SK-N-SH (cell line): ENCODE data around the gene CRIP1. TPM values are rescaled to one million over a fixed set of nuclear protein-coding genes. Genes with fewer than 3 reads are reported as not detected.

ENCODE experiments used
- CTCF ChIA-PET: fragments of 300-600, 350-600 bp; formaldehyde crosslinking; extraction: SDS; loops from one replicate; lab custom pipeline; 2021; lab: Yijun Ruan, JAX
- POLR2A ChIA-PET: fragments of 350-600 bp; sonication (Branson Sonifier 250); formaldehyde crosslinking; extraction: SDS; loops from one replicate; lab custom pipeline; 2020; ENCODE audit warnings: antibody characterized with exemption, inconsistent platforms; lab: Yijun Ruan, JAX
- DNase-seq: peaks from one replicate; pipeline ENCODE4 v3.0.0; 2012
- H2AFZ ChIP-seq: fragments of 200-600 bp; sonication (generic); 2 replicates; pipeline ENCODE4 v1.8.1; 2016; ENCODE audit warnings: antibody characterized with exemption, mild to moderate bottlenecking, low read depth
- H3F3A ChIP-seq: fragments of 200-600 bp; sonication (generic); replicated peaks from 2 replicates; pipeline ENCODE3; 2016; ENCODE audit warnings: antibody characterized with exemption, mild to moderate bottlenecking; ENCODE audit not compliant: insufficient read depth
- H3K27ac ChIP-seq, 2 experiments: fragments of 200-500 bp in 1 of 2; fragments of 200-600 bp in 1 of 2; sonication (Bioruptor generic) in 1 of 2; sonication (generic), shearing (Covaris generic) in 1 of 2; 2 replicates each; pipeline versions ENCODE4 v1.5.1 to v1.6.1; 2014 to 2016; ENCODE audit warnings: low read depth in 2 of 2, inconsistent platforms in 1 of 2, low read length in 1 of 2, mild to moderate bottlenecking in 1 of 2, mixed read lengths in 1 of 2
- H3K27me3 ChIP-seq: fragments of 200-600 bp; sonication (generic), shearing (Covaris generic); 2 replicates; pipeline ENCODE4 v1.6.1; 2016; ENCODE audit warnings: mixed run types; ENCODE audit not compliant: insufficient read depth
- H3K36me3 ChIP-seq, 2 experiments: fragments of 200-500 bp in 1 of 2; fragments of 200-600 bp in 1 of 2; sonication (Bioruptor generic) in 1 of 2; sonication (generic) in 1 of 2; replicated peaks in 1 of 2; 2 replicates each; pipeline versions ENCODE3 to v1.5.1; 2014 to 2016; ENCODE audit warnings: low read length in 1 of 2, mild to moderate bottlenecking in 1 of 2; ENCODE audit not compliant: insufficient read depth in 2 of 2, control insufficient read depth in 1 of 2
- H3K4me1 ChIP-seq, 2 experiments: fragments of 200-500 bp in 1 of 2; fragments of 200-600 bp in 1 of 2; sonication (Bioruptor generic) in 1 of 2; sonication (generic), shearing (Covaris generic) in 1 of 2; 2 replicates each; pipeline versions ENCODE4 v1.5.1 to v1.6.1; 2014 to 2016; ENCODE audit warnings: low read depth in 1 of 2, low read length in 1 of 2, mixed run types in 1 of 2; ENCODE audit not compliant: insufficient read depth in 2 of 2, control insufficient read depth in 1 of 2
- H3K4me2 ChIP-seq: fragments of 200-600 bp; sonication (generic), shearing (Covaris generic); 2 replicates; pipeline ENCODE4 v1.6.1; 2017; ENCODE audit warnings: mixed run types
- H3K4me3 ChIP-seq, 2 experiments: fragments of 200-500 bp in 1 of 2; fragments of 200-600 bp in 1 of 2; sonication (Bioruptor generic) in 1 of 2; sonication (generic), shearing (Covaris generic) in 1 of 2; 2 replicates each; pipeline versions ENCODE4 v1.5.1 to v1.8.1; 2014 to 2016; ENCODE audit warnings: low read depth in 2 of 2, inconsistent platforms in 1 of 2, low read length in 1 of 2, mild to moderate bottlenecking in 1 of 2, mixed read lengths in 1 of 2, moderate library complexity in 1 of 2
- H3K79me2 ChIP-seq: fragments of 200-600 bp; sonication (generic); 2 replicates; pipeline ENCODE4 v1.8.1; 2017; ENCODE audit warnings: mild to moderate bottlenecking; ENCODE audit not compliant: insufficient read depth
- H3K9ac ChIP-seq: fragments of 200-600 bp; sonication (generic); 2 replicates; pipeline ENCODE4 v1.6.1; 2017; ENCODE audit warnings: mixed run types
- H3K9me2 ChIP-seq: fragments of 200-600 bp; sonication (generic); 2 replicates; pipeline ENCODE4 v1.6.1; 2017; ENCODE audit warnings: mixed run types
- H3K9me3 ChIP-seq: fragments of 200-600 bp; sonication (generic); 2 replicates; pipeline ENCODE4 v1.6.1; 2017; ENCODE audit warnings: mixed run types, mild to moderate bottlenecking, moderate library complexity
- H4K20me1 ChIP-seq: fragments of 200-600 bp; sonication (generic); 2 replicates; pipeline ENCODE4 v1.6.1; 2017; ENCODE audit warnings: mild to moderate bottlenecking, mixed run types; ENCODE audit not compliant: insufficient read depth
- CHD2 ChIP-seq: fragments of 150-350 bp; IDR thresholded peaks from 2 replicates; pipeline ENCODE4 v1.6.1; 2018; ENCODE audit warnings: low read length; ENCODE audit not compliant: partially characterized antibody
- EP300 ChIP-seq, 2 experiments: IDR thresholded peaks; 2 replicates each; pipeline versions ENCODE4 v1.4.0 to v1.6.1; 2012; ENCODE audit warnings: borderline replicate concordance in 1 of 2, low read depth in 1 of 2, low read length in 1 of 2
- EZH2phosphoT487 ChIP-seq: fragments of 200-600 bp; sonication (generic); IDR thresholded peaks from 2 replicates; pipeline ENCODE4 v1.6.1; 2017; ENCODE audit warnings: low read depth, mixed run types, mild to moderate bottlenecking, antibody characterized with exemption, moderate library complexity, borderline replicate concordance
- FOXJ3 ChIP-seq: sonication (generic); formaldehyde crosslinking; IDR thresholded peaks from 2 replicates; pipeline ENCODE4 v1.5.1; 2020; ENCODE audit warnings: mild to moderate bottlenecking, missing genetic modification reagents
- FOXM1 ChIP-seq: IDR thresholded peaks from 2 replicates; pipeline ENCODE4 v1.4.0; 2012; ENCODE audit warnings: low read depth, mild to moderate bottlenecking
- GATA2 ChIP-seq: sonication (generic); formaldehyde crosslinking; IDR thresholded peaks from 2 replicates; pipeline ENCODE4 v1.5.0; 2020; ENCODE audit warnings: mild to moderate bottlenecking, missing genetic modification reagents
- IRF3 ChIP-seq: fragments of 150-350 bp; IDR thresholded peaks from 2 replicates; pipeline ENCODE4 v1.6.1; 2016; ENCODE audit warnings: mild to moderate bottlenecking, low read depth, low read length
- JUND ChIP-seq: IDR thresholded peaks from 2 replicates; pipeline ENCODE4 v1.4.0; 2012
- MXI1 ChIP-seq: IDR thresholded peaks from 2 replicates; pipeline ENCODE4 v1.6.1; 2012; ENCODE audit warnings: mild to moderate bottlenecking, low read depth, low read length, improper control_type of control experiment
- NFIC ChIP-seq: IDR thresholded peaks from 2 replicates; pipeline ENCODE4 v1.4.0; 2012; ENCODE audit warnings: borderline replicate concordance
- PBX3 ChIP-seq: IDR thresholded peaks from 2 replicates; pipeline ENCODE4; 2012
- RAD21 ChIP-seq: IDR thresholded peaks from 2 replicates; pipeline ENCODE4 v1.6.1; 2012; ENCODE audit warnings: mild to moderate bottlenecking, low read length
- RCOR1 ChIP-seq: fragments of 150-350 bp; IDR thresholded peaks from 2 replicates; pipeline ENCODE4 v1.6.1; 2017; ENCODE audit warnings: antibody characterized with exemption, low read length
- REST ChIP-seq: IDR thresholded peaks from 2 replicates; pipeline ENCODE4 v1.6.1; 2012; ENCODE audit warnings: mild to moderate bottlenecking, low read depth, low read length, moderate library complexity
- RFX5 ChIP-seq: IDR thresholded peaks from 2 replicates; pipeline ENCODE4 v1.6.1; 2012; ENCODE audit warnings: mild to moderate bottlenecking, improper control_type of control experiment, low read length
- SIN3A ChIP-seq: IDR thresholded peaks from 2 replicates; pipeline ENCODE4 v1.6.1; 2012; ENCODE audit warnings: low read depth, mild to moderate bottlenecking, low read length, moderate library complexity, borderline replicate concordance
- SMC3 ChIP-seq: IDR thresholded peaks from 2 replicates; pipeline ENCODE4 v1.6.1; 2012; ENCODE audit warnings: low read depth, low read length, improper control_type of control experiment
- TAF1 ChIP-seq: IDR thresholded peaks from 2 replicates; pipeline ENCODE4 v1.6.1; 2012; ENCODE audit warnings: low read depth, mild to moderate bottlenecking, low read length, moderate library complexity, borderline replicate concordance
- TCF12 ChIP-seq: IDR thresholded peaks from 2 replicates; pipeline ENCODE4 v1.4.0; 2012
- YY1 ChIP-seq: IDR thresholded peaks from 2 replicates; pipeline ENCODE4 v1.4.0; 2012; ENCODE audit warnings: low read depth, mild to moderate bottlenecking
- ZBTB33 ChIP-seq: IDR thresholded peaks from 2 replicates; pipeline ENCODE4 v1.4.0; 2012; ENCODE audit warnings: low read depth, borderline replicate concordance
- WGBS: methylation state at CpG from one replicate; pipeline ENCODE4 v1.1.6; 2017; ENCODE audit warnings: low lambda C conversion rate; 5-methylcytosine and 5-hydroxymethylcytosine counted together
- polyA plus RNA-seq, 3 experiments: library from polyadenylated mRNA; depleted of rRNA; stranded (reverse); fragments of >200 nt; gene quantifications; 2 replicates each; pipeline ENCODE4 v1.2.3, GENCODE V29; 2012
- TF ChIP-seq, protein P1 (sequence below): IDR thresholded peaks from 2 replicates; pipeline ENCODE4 v1.4.0; 2012; ENCODE audit warnings: low read depth
- TF ChIP-seq, protein P2 (sequence below): IDR thresholded peaks from 2 replicates; pipeline ENCODE4 v1.4.0; 2012; ENCODE audit warnings: low read depth, borderline replicate concordance

CRIP1 gene
- polyA plus RNA-seq, 1 of the 3 experiments (the other 2 are of a cell fraction): 0.72 TPM

DNA sequence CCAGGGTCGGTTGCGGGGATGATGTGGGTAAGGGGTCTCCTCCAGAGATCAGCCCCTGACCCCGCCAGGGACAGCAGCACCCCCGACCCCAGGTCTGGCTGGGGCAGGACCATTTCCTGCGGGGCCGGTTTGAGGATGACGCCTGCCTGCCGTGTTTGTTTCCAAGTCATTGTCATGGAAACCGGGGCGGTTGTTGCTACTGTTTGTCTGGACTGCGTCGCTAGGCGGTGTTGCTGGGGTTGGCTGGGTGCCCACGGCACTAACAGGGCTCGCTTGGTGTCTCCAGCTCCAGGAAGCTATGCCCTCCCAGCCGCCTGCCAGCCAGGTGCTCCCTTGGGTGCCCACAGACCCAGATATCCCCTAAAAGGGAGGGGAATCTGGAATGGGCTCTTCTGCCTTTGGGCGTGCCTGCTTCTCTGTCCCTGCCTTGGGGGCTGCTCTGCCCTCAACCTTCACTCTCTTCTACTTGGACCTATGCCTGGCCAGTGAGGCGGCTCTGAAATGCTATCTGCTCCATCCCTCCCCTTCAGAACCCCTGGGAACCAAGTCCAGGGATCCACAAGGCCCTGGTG, 4.7 kb upstream of the CRIP1 start:
- H3K79me2 ChIP-seq: peaks cover 10% of the 10 kb centered on the region
- POLR2A ChIA-PET: interaction anchor here (1.0 to 2.3 kb wide), 3 partner anchors 8 to 30 kb away, joined by 3 to 14 read pairs (median 5); no protein-coding TSS in a partner anchor
- no peaks in the 10 kb centered on the region for H3K9me2 ChIP-seq
- CTCF ChIA-PET: interaction anchor here (0.6 to 7.2 kb wide), 20 partner anchors 8 to 318 kb away, joined by 3 to 137 read pairs (median 9); partner anchors contain the start of genes TEDC1 and TMEM121
- H3K9ac ChIP-seq: peak overlapping the region; percentile 92
- peak overlapping the region; percentile 82 for H3K4me2 ChIP-seq
- peaks cover 0 to 2% of the 10 kb centered on the region in 2 experiments for H3K36me3 ChIP-seq
- peak overlapping the region; percentile 98 to 100 for H3K27ac ChIP-seq
- H4K20me1 ChIP-seq: peaks cover 4% of the 10 kb centered on the region; the same call in 1 of the 2 replicates
- peaks cover 36 to 76% of the 10 kb centered on the region in 2 experiments; a peak in 3 of 4 replicates for H3K4me1 ChIP-seq
- WGBS: 0% methylated on average over 1 of the region's 18 CpGs
- peak; percentile 90 for DNase-seq
- H3K9me3 ChIP-seq: no peaks in the 10 kb centered on the region
- H2AFZ ChIP-seq: no peak overlapping the region
- TF ChIP-seq REST (no peak), EZH2phosphoT487 (no peak), NFIC (peak; percentile 92), TAF1 (no peak), FOXM1 (no peak), EP300 (IDR thresholded peaks at IDR 0.05; ENCODE audit: borderline replicate concordance in 1 of 2, low read depth in 1 of 2, low read length in 1 of 2) (peak in 1 of 2 experiments; percentile 53; a peak in 2 of 4 replicates), JUND (no peak), RAD21 (peak; percentile 25; the same call in 1 of the 2 replicates), RFX5 (no peak; the same call in 1 of the 2 replicates), MXI1 (peak; percentile 87), GATA2 (no peak), SMC3 (no peak), ZBTB33 (no peak), TCF12 (peak; percentile 15; the same call in 1 of the 2 replicates), PBX3 (peak; percentile 29; the same call in 1 of the 2 replicates), CHD2 (no peak), FOXJ3 (CRISPR knock-in tag) (peak; percentile 77; the same call in 1 of the 2 replicates), YY1 (no peak), IRF3 (no peak), SIN3A (0 out of 2 replicates have a peak, but pooled peaks have one; percentile 52), RCOR1 (no peak)
- TF ChIP-seq, protein P1, sequence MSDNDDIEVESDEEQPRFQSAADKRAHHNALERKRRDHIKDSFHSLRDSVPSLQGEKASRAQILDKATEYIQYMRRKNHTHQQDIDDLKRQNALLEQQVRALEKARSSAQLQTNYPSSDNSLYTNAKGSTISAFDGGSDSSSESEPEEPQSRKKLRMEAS: no peak
- TF ChIP-seq, protein P2, sequence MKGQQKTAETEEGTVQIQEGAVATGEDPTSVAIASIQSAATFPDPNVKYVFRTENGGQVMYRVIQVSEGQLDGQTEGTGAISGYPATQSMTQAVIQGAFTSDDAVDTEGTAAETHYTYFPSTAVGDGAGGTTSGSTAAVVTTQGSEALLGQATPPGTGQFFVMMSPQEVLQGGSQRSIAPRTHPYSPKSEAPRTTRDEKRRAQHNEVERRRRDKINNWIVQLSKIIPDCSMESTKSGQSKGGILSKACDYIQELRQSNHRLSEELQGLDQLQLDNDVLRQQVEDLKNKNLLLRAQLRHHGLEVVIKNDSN: no peak
- no peaks in the 10 kb centered on the region for H3K27me3 ChIP-seq
- H3K4me3 ChIP-seq: peak overlapping the region in 1 of 2 experiments; percentile 30; a peak in 2 of 4 replicates
- peaks cover 27% of the 10 kb centered on the region for H3F3A ChIP-seq
